Uterus (tissue), 2 donors: ENCODE results near the gene TRIM46.

Experiments
- POLR2A ChIP-seq, 2 donors: fragments of 450-650 bp; IDR thresholded peaks; one replicate each; pipeline ENCODE4 v1.6.1; 2016; ENCODE audit warnings: antibody characterized with exemption in 2 of 2, mild to moderate bottlenecking in 1 of 2, moderate library complexity in 1 of 2
- TF ChIP-seq, protein P1 (sequence below), 4 experiments: fragments of 200-600 bp in 2 of 4; fragments of 450-650 bp in 2 of 4; sonication (generic) in 2 of 4; IDR thresholded peaks; one replicate each; pipeline ENCODE4 v1.5.1; 2016 to 2019; ENCODE audit warnings: antibody characterized with exemption in 4 of 4, mild to moderate bottlenecking in 2 of 4, moderate library complexity in 1 of 4

DNA sequence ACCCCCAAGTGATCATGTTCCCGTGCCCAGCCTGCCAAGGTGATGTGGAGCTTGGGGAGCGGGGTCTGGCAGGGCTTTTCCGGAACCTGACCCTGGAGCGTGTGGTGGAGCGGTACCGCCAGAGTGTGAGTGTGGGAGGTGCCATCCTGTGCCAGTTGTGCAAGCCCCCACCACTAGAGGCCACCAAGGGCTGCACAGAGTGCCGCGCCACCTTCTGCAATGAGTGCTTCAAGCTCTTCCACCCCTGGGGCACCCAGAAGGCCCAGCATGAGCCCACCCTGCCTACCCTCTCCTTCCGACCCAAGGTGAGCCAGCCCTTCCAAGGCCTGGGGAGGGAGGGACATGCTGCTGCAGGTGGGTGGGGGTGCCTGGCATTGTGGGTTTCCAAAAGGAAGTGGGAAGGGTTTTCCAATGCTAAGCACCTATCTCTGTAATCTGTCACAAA, 2.3 kb downstream of the TRIM46 start:
- TF ChIP-seq, protein P1, sequence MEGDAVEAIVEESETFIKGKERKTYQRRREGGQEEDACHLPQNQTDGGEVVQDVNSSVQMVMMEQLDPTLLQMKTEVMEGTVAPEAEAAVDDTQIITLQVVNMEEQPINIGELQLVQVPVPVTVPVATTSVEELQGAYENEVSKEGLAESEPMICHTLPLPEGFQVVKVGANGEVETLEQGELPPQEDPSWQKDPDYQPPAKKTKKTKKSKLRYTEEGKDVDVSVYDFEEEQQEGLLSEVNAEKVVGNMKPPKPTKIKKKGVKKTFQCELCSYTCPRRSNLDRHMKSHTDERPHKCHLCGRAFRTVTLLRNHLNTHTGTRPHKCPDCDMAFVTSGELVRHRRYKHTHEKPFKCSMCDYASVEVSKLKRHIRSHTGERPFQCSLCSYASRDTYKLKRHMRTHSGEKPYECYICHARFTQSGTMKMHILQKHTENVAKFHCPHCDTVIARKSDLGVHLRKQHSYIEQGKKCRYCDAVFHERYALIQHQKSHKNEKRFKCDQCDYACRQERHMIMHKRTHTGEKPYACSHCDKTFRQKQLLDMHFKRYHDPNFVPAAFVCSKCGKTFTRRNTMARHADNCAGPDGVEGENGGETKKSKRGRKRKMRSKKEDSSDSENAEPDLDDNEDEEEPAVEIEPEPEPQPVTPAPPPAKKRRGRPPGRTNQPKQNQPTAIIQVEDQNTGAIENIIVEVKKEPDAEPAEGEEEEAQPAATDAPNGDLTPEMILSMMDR (IDR thresholded peaks at IDR 0.05): no peak
- no peak for TF ChIP-seq POLR2A (IDR thresholded peaks at IDR 0.05)
